Measurements from ENCODE around the gene RASSF5. TPM values are rescaled to one million over a fixed set of nuclear protein-coding genes. Genes with fewer than 3 reads are reported as not detected.

RASSF5 gene
- total RNA-seq, 1 donor from 2014 or later, result 7.8 TPM

Small RNAs within 50 kb of the gene (microRNA-seq; reads per million reads assigned to microRNA genes)
- not detected for gene MIR6769B

Other genes with a start within 250 kb of the RASSF5 start
- 0.80 TPM for gene IKBKE, start 37.1 kb upstream of the RASSF5 start, total RNA-seq
- 29.2 TPM for gene EIF2D, start 104.9 kb downstream of the RASSF5 start, total RNA-seq
- gene DYRK3, start 128.0 kb downstream of the RASSF5 start, total RNA-seq, result 26.6 TPM
- 215 TPM for gene MAPKAPK2, start 177.4 kb downstream of the RASSF5 start, total RNA-seq

All from left ventricle myocardium inferior (tissue), 1 donor.